Rectal smooth muscle tissue (tissue), 1 donor: ENCODE results near the gene VAT1L.

Experiments
- H3K27ac ChIP-seq: one replicate; pipeline ENCODE4 v1.7.0; 2013; ENCODE audit warnings: low read depth, low read length, inconsistent platforms
- H3K27me3 ChIP-seq: one replicate; pipeline ENCODE4 v1.7.0; 2013; ENCODE audit warnings: low read length; ENCODE audit not compliant: control insufficient read depth, insufficient read depth
- H3K36me3 ChIP-seq: one replicate; pipeline ENCODE4 v1.7.0; 2013; ENCODE audit warnings: low read length; ENCODE audit not compliant: control insufficient read depth, insufficient read depth
- H3K4me1 ChIP-seq: one replicate; pipeline ENCODE4 v1.7.0; 2013; ENCODE audit warnings: low read length; ENCODE audit not compliant: control insufficient read depth, insufficient read depth
- H3K4me3 ChIP-seq: one replicate; pipeline ENCODE4 v1.7.0; 2013; ENCODE audit warnings: low read length
- H3K9ac ChIP-seq: one replicate; pipeline ENCODE4 v1.7.0; 2013; ENCODE audit warnings: low read length

Gene VAT1L

GRCh38 chr16:77963185-77964044 is 175.1 kb downstream of the VAT1L start:
- H3K27ac ChIP-seq: no peak overlapping the region
- no peak overlapping the region for H3K9ac ChIP-seq
- H3K4me1 ChIP-seq: no peaks in the 10 kb centered on the region
- H3K27me3 ChIP-seq: peaks cover 4% of the 10 kb centered on the region
- H3K36me3 ChIP-seq: no peaks in the 10 kb centered on the region
- no peak overlapping the region for H3K4me3 ChIP-seq

GRCh38 chr16:77965346-77965745 is 177.0 kb downstream of the VAT1L start:
- H3K4me1 ChIP-seq: no peaks in the 10 kb centered on the region
- H3K4me3 ChIP-seq: no peak overlapping the region
- H3K27me3 ChIP-seq: peaks cover 4% of the 10 kb centered on the region
- no peak overlapping the region for H3K9ac ChIP-seq
- H3K27ac ChIP-seq: no peak overlapping the region
- H3K36me3 ChIP-seq: no peaks in the 10 kb centered on the region

GRCh38 chr16:77967054-77967904 is 178.9 kb downstream of the VAT1L start:
- no peak overlapping the region for H3K27ac ChIP-seq
- no peaks in the 10 kb centered on the region for H3K4me1 ChIP-seq
- peaks cover 4% of the 10 kb centered on the region for H3K27me3 ChIP-seq
- no peak overlapping the region for H3K4me3 ChIP-seq
- no peak overlapping the region for H3K9ac ChIP-seq
- no peaks in the 10 kb centered on the region for H3K36me3 ChIP-seq

GRCh38 chr16:77969861-77970260 is 181.5 kb downstream of the VAT1L start:
- H3K9ac ChIP-seq: no peak overlapping the region
- H3K4me1 ChIP-seq: no peaks in the 10 kb centered on the region
- H3K27me3 ChIP-seq: no peaks in the 10 kb centered on the region
- H3K36me3 ChIP-seq: no peaks in the 10 kb centered on the region
- H3K27ac ChIP-seq: no peak overlapping the region
- H3K4me3 ChIP-seq: no peak overlapping the region

- Histone ChIP-seq H3K27ac (no peak overlapping the region), H3K9ac (no peak overlapping the region), H3K27me3 (no peaks in the 10 kb centered on the region), H3K4me3 (no peak overlapping the region), H3K36me3 (no peaks in the 10 kb centered on the region), H3K4me1 (no peaks in the 10 kb centered on the region)
These were observed 182.0 kb downstream of the VAT1L start for GRCh38 chr16:77970371-77970770.

GRCh38 chr16:77971306-77972061 is 183.1 kb downstream of the VAT1L start:
- H3K27ac ChIP-seq: no peak overlapping the region
- H3K27me3 ChIP-seq: no peaks in the 10 kb centered on the region
- H3K4me1 ChIP-seq: no peaks in the 10 kb centered on the region
- H3K4me3 ChIP-seq: no peak overlapping the region
- no peak overlapping the region for H3K9ac ChIP-seq
- no peaks in the 10 kb centered on the region for H3K36me3 ChIP-seq

- H3K27me3 ChIP-seq: no peaks in the 10 kb centered on the region
- no peaks in the 10 kb centered on the region for H3K4me1 ChIP-seq
- no peak overlapping the region for H3K4me3 ChIP-seq
- H3K36me3 ChIP-seq: no peaks in the 10 kb centered on the region
- H3K27ac ChIP-seq: no peak overlapping the region
- H3K9ac ChIP-seq: no peak overlapping the region
These were observed 183.7 kb downstream of the VAT1L start for GRCh38 chr16:77972062-77972392.

GRCh38 chr16:77974883-77975282 is 186.5 kb downstream of the VAT1L start:
- Histone ChIP-seq H3K4me1 (no peaks in the 10 kb centered on the region), H3K27me3 (no peaks in the 10 kb centered on the region), H3K4me3 (no peak overlapping the region), H3K36me3 (no peaks in the 10 kb centered on the region), H3K9ac (no peak overlapping the region), H3K27ac (no peak overlapping the region)

GRCh38 chr16:77975942-77976341 is 187.6 kb downstream of the VAT1L start:
- H3K4me1 ChIP-seq: no peaks in the 10 kb centered on the region
- H3K27me3 ChIP-seq: no peaks in the 10 kb centered on the region
- H3K36me3 ChIP-seq: no peaks in the 10 kb centered on the region
- H3K27ac ChIP-seq: no peak overlapping the region
- no peak overlapping the region for H3K9ac ChIP-seq
- H3K4me3 ChIP-seq: no peak overlapping the region

GRCh38 chr16:77977339-77977738 is 189.0 kb downstream of the VAT1L start:
- Histone ChIP-seq H3K4me1 (no peaks in the 10 kb centered on the region), H3K9ac (no peak overlapping the region), H3K36me3 (no peaks in the 10 kb centered on the region), H3K27me3 (no peaks in the 10 kb centered on the region), H3K27ac (no peak overlapping the region), H3K4me3 (no peak overlapping the region)

- no peak overlapping the region for H3K27ac ChIP-seq
- H3K9ac ChIP-seq: no peak overlapping the region
- no peaks in the 10 kb centered on the region for H3K36me3 ChIP-seq
- H3K4me3 ChIP-seq: no peak overlapping the region
- no peaks in the 10 kb centered on the region for H3K4me1 ChIP-seq
- H3K27me3 ChIP-seq: no peaks in the 10 kb centered on the region
These were observed 196.7 kb downstream of the VAT1L start for GRCh38 chr16:77985111-77985510.

- no peaks in the 10 kb centered on the region for H3K36me3 ChIP-seq
These were observed 197.8 kb downstream of the VAT1L start for GRCh38 chr16:77986011-77986740.

More at GRCh38 chr16:77986011-77986740, 197.8 kb downstream of the VAT1L start:
- H3K4me3 ChIP-seq: no peak overlapping the region
- H3K27me3 ChIP-seq: no peaks in the 10 kb centered on the region
- no peaks in the 10 kb centered on the region for H3K4me1 ChIP-seq
- H3K27ac ChIP-seq: no peak overlapping the region
- H3K9ac ChIP-seq: no peak overlapping the region
